Astrocyte (in vitro differentiated cells and primary cell): ENCODE results near the gene ANGPTL4.

Source experiments
- EZH2 ChIP-seq: IDR thresholded peaks from 2 replicates; pipeline ENCODE4 v1.6.1; 2012; ENCODE audit warnings: mild to moderate bottlenecking, low read length, inconsistent platforms; ENCODE audit not compliant: insufficient read depth
- TF ChIP-seq, protein P1 (sequence below): IDR thresholded peaks from 2 replicates; pipeline ENCODE4 v1.5.1; 2011; ENCODE audit warnings: low read depth, mild to moderate bottlenecking, inconsistent platforms, low read length, moderate library complexity; ENCODE audit not compliant: insufficient read depth

GRCh38 chr19:8388612-8388958 is 24.6 kb downstream of the ANGPTL4 start:
- TF ChIP-seq, protein P1, sequence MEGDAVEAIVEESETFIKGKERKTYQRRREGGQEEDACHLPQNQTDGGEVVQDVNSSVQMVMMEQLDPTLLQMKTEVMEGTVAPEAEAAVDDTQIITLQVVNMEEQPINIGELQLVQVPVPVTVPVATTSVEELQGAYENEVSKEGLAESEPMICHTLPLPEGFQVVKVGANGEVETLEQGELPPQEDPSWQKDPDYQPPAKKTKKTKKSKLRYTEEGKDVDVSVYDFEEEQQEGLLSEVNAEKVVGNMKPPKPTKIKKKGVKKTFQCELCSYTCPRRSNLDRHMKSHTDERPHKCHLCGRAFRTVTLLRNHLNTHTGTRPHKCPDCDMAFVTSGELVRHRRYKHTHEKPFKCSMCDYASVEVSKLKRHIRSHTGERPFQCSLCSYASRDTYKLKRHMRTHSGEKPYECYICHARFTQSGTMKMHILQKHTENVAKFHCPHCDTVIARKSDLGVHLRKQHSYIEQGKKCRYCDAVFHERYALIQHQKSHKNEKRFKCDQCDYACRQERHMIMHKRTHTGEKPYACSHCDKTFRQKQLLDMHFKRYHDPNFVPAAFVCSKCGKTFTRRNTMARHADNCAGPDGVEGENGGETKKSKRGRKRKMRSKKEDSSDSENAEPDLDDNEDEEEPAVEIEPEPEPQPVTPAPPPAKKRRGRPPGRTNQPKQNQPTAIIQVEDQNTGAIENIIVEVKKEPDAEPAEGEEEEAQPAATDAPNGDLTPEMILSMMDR = no peak
- TF ChIP-seq EZH2 = no peak
